Measurements from ENCODE around the gene SOX15.

The SOX15 gene

GRCh38 chr17:7544911-7545310 is 45.0 kb downstream of the SOX15 start:
- TF ChIP-seq POLR2AphosphoS5 (IDR thresholded peaks at IDR 0.05; ENCODE audit: low read depth, low read length) (no peak), SIN3A (IDR thresholded peaks at IDR 0.05; ENCODE audit: borderline replicate concordance, insufficient read depth, low read length) (no peak), REST (IDR thresholded peaks at IDR 0.05; ENCODE audit: insufficient read depth in 1 of 2, low read depth in 2 of 2, low read length in 2 of 2) (no peak), FOXP2 (optimal IDR thresholded peaks at IDR 0.05; ENCODE audit: borderline replicate concordance, extremely low read depth, extremely low read length, insufficient read depth) (no peak), TAF1 (IDR thresholded peaks at IDR 0.05; ENCODE audit: borderline replicate concordance, insufficient read depth, low read length) (no peak)

DNA sequence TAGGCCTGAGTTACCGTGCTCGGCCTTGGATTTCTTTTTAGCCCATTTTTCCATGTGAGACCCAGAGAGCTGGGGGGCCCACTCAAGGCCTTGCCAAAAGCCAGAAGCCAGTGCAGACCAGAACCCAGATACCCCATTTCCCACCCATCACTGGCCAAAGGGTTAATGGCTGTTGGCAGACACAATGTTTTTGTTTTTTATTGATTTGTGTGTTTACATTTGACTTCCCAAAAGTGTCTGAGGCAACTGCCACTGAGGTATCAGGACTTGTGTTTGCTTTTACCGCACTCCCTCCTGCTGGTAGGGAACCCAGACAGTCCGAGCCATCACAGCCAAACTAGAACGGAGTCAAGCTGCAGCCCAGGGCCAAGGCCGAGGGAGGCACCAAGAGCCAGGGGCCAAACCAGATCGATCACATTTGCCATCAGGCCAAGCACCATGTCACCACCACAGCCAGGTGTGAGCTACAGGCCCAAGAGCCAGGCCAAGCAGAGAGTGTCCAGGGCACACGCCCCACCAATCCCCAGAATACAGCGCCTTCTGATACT is 48.7 kb downstream of the SOX15 start:
- TF ChIP-seq REST (IDR thresholded peaks at IDR 0.05; ENCODE audit: insufficient read depth in 1 of 2, low read depth in 2 of 2, low read length in 2 of 2) (no peak), FOXP2 (optimal IDR thresholded peaks at IDR 0.05; ENCODE audit: borderline replicate concordance, extremely low read depth, extremely low read length, insufficient read depth) (no peak), POLR2AphosphoS5 (IDR thresholded peaks at IDR 0.05; ENCODE audit: low read depth, low read length) (no peak), TAF1 (IDR thresholded peaks at IDR 0.05; ENCODE audit: borderline replicate concordance, insufficient read depth, low read length) (no peak), SIN3A (IDR thresholded peaks at IDR 0.05; ENCODE audit: borderline replicate concordance, insufficient read depth, low read length) (no peak)

DNA sequence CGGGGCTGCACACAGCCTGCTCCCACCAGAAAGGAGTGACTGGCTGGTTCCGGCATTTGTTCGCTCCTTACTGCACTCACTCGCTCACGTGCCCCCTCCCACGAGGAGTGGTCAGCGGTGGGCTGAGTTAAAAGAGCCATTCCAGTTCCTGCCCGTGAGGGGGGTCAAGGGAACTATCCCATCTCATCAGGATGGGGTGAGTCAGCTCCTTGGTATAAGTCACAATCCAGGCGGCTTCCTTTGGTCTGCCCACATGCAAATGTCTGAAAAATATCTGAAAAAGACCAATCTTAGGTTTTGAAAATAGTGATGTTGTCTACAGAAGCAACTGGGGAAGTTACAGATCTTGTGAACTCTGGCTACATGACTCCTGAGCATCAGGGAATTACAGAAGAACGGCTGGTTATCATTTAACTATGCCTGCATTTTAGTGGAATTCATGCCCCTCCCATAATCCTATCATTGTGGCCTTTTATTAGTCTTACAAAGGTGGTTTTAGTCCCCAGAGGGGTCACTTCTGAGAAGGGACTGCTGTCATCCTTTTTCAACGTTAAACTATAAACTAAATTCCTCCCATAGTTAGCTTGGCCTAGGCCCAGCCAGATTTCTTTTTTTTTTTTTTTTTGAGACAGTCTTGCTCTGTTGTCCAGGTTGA is 50.9 kb downstream of the SOX15 start:
- TF ChIP-seq SIN3A (IDR thresholded peaks at IDR 0.05; ENCODE audit: borderline replicate concordance, insufficient read depth, low read length) (no peak), FOXP2 (optimal IDR thresholded peaks at IDR 0.05; ENCODE audit: borderline replicate concordance, extremely low read depth, extremely low read length, insufficient read depth) (no peak), POLR2AphosphoS5 (IDR thresholded peaks at IDR 0.05; ENCODE audit: low read depth, low read length) (no peak), TAF1 (IDR thresholded peaks at IDR 0.05; ENCODE audit: borderline replicate concordance, insufficient read depth, low read length) (no peak), REST (IDR thresholded peaks at IDR 0.05; ENCODE audit: insufficient read depth in 1 of 2, low read depth in 2 of 2, low read length in 2 of 2) (no peak)

All from PFSK-1 (cell line).